Measurements from ENCODE around the gene NFIC.
"Not testable (repeated sequence)": the region's sequence is repeated elsewhere in the genome, so short reads cannot be mapped to it uniquely, and the experiment has no call there.

The NFIC gene

GRCh38 chr19:3412066-3412465, 45.7 kb downstream of the NFIC start:
- ATAC-seq (ENCODE audit: low read depth) (no peak), DNase-seq (ENCODE audit: low spot score) (no peak)
- no peak overlapping the region for H3K27ac ChIP-seq (ENCODE audit: poor library complexity, severe bottlenecking)
- peaks cover 11% of the 10 kb centered on the region for H3K36me3 ChIP-seq (ENCODE audit: low read depth)
- no peaks in the 10 kb centered on the region for H3K9me3 ChIP-seq (ENCODE audit: severe bottlenecking)
- H3K27me3 ChIP-seq (ENCODE audit: insufficient read depth, poor library complexity, severe bottlenecking) = no peaks in the 10 kb centered on the region
- H3K4me3 ChIP-seq (ENCODE audit: severe bottlenecking) = no peak overlapping the region
- TF ChIP-seq CTCF (IDR thresholded peaks at IDR 0.05; ENCODE audit: poor library complexity, severe bottlenecking) = no peak
- no peaks in the 10 kb centered on the region for H3K4me1 ChIP-seq (ENCODE audit: insufficient read depth, poor library complexity, severe bottlenecking)

GRCh38 chr19:3413796-3414327, 47.5 kb downstream of the NFIC start:
- Histone ChIP-seq H3K27me3 (ENCODE audit: insufficient read depth, poor library complexity, severe bottlenecking) (no peaks in the 10 kb centered on the region), H3K27ac (ENCODE audit: poor library complexity, severe bottlenecking) (no peak overlapping the region), H3K4me1 (ENCODE audit: insufficient read depth, poor library complexity, severe bottlenecking) (no peaks in the 10 kb centered on the region), H3K9me3 (ENCODE audit: severe bottlenecking) (no peaks in the 10 kb centered on the region), H3K4me3 (ENCODE audit: severe bottlenecking) (no peak overlapping the region), H3K36me3 (ENCODE audit: low read depth) (peaks cover 11% of the 10 kb centered on the region)
- no peak for TF ChIP-seq CTCF (IDR thresholded peaks at IDR 0.05; ENCODE audit: poor library complexity, severe bottlenecking)
- DNase-seq (ENCODE audit: low spot score) (no peak), ATAC-seq (ENCODE audit: low read depth) (no peak)

GRCh38 chr19:3415695-3416094, 49.3 kb downstream of the NFIC start:
- Histone ChIP-seq H3K9me3 (ENCODE audit: severe bottlenecking) (no peaks in the 10 kb centered on the region), H3K27ac (ENCODE audit: poor library complexity, severe bottlenecking) (no peak overlapping the region), H3K27me3 (ENCODE audit: insufficient read depth, poor library complexity, severe bottlenecking) (no peaks in the 10 kb centered on the region), H3K4me1 (ENCODE audit: insufficient read depth, poor library complexity, severe bottlenecking) (no peaks in the 10 kb centered on the region), H3K36me3 (ENCODE audit: low read depth) (peaks cover 15% of the 10 kb centered on the region), H3K4me3 (ENCODE audit: severe bottlenecking) (no peak overlapping the region)
- DNase-seq (ENCODE audit: low spot score) (no peak), ATAC-seq (ENCODE audit: low read depth) (no peak)
- no peak for TF ChIP-seq CTCF (IDR thresholded peaks at IDR 0.05; ENCODE audit: poor library complexity, severe bottlenecking)

GRCh38 chr19:3420244-3420755, 53.9 kb downstream of the NFIC start:
- Histone ChIP-seq H3K4me1 (ENCODE audit: insufficient read depth, poor library complexity, severe bottlenecking) (no peaks in the 10 kb centered on the region), H3K36me3 (ENCODE audit: low read depth) (peaks cover 15% of the 10 kb centered on the region), H3K27ac (ENCODE audit: poor library complexity, severe bottlenecking) (no peak overlapping the region), H3K4me3 (ENCODE audit: severe bottlenecking) (no peak overlapping the region), H3K9me3 (ENCODE audit: severe bottlenecking) (no peaks in the 10 kb centered on the region), H3K27me3 (ENCODE audit: insufficient read depth, poor library complexity, severe bottlenecking) (no peaks in the 10 kb centered on the region)
- ATAC-seq (ENCODE audit: low read depth) (no peak), DNase-seq (ENCODE audit: low spot score) (no peak)
- TF ChIP-seq CTCF (IDR thresholded peaks at IDR 0.05; ENCODE audit: poor library complexity, severe bottlenecking) = no peak

GRCh38 chr19:3420909-3421619, 54.7 kb downstream of the NFIC start:
- DNase-seq (ENCODE audit: low spot score) (no peak), ATAC-seq (ENCODE audit: low read depth) (no peak)
- H3K36me3 ChIP-seq (ENCODE audit: low read depth) = peaks cover 17% of the 10 kb centered on the region
- no peaks in the 10 kb centered on the region for H3K27me3 ChIP-seq (ENCODE audit: insufficient read depth, poor library complexity, severe bottlenecking)
- no peak overlapping the region for H3K4me3 ChIP-seq (ENCODE audit: severe bottlenecking)
- H3K27ac ChIP-seq (ENCODE audit: poor library complexity, severe bottlenecking) = no peak overlapping the region
- no peak for TF ChIP-seq CTCF (IDR thresholded peaks at IDR 0.05; ENCODE audit: poor library complexity, severe bottlenecking)
- H3K4me1 ChIP-seq (ENCODE audit: insufficient read depth, poor library complexity, severe bottlenecking) = no peaks in the 10 kb centered on the region
- H3K9me3 ChIP-seq (ENCODE audit: severe bottlenecking) = no peaks in the 10 kb centered on the region

- not testable (repeated sequence) for H3K27me3 ChIP-seq (ENCODE audit: insufficient read depth, poor library complexity, severe bottlenecking); H3K4me1 ChIP-seq (ENCODE audit: insufficient read depth, poor library complexity, severe bottlenecking); H3K27ac ChIP-seq (ENCODE audit: poor library complexity, severe bottlenecking); H3K4me3 ChIP-seq (ENCODE audit: severe bottlenecking); ATAC-seq (ENCODE audit: low read depth); H3K9me3 ChIP-seq (ENCODE audit: severe bottlenecking); DNase-seq (ENCODE audit: low spot score)
- peaks cover 17% of the 10 kb centered on the region for H3K36me3 ChIP-seq (ENCODE audit: low read depth)
These were observed 55.3 kb downstream of the NFIC start for GRCh38 chr19:3421656-3422055.
